Central memory CD8-positive, alpha-beta T cell (primary cell): ENCODE data around the gene YAE1.

Source experiments
- ATAC-seq: fragments of 150-1000 bp; cut with Tn5 transposase; replicated peaks from 2 replicates; pipeline ENCODE4 v1.10.0; 2022; ENCODE audit warnings: mild to moderate bottlenecking, moderate FRiP score, moderate number of reproducible peaks; ENCODE audit not compliant: poor library complexity, severe bottlenecking; ENCODE audit errors: extremely low read depth
- DNase-seq, 2 donors: peaks; one replicate each; pipeline ENCODE4 v3.0.0; 2021; ENCODE audit warnings: low spot score in 2 of 2
- H3K27ac Mint-ChIP-seq: one replicate; pipeline ENCODE4 v1.8.0; 2022; ENCODE audit warnings: low read depth, mild to moderate bottlenecking, moderate library complexity, mixed read lengths
- H3K27me3 Mint-ChIP-seq: one replicate; pipeline ENCODE4 v1.8.0; 2022; ENCODE audit warnings: mixed read lengths
- H3K36me3 Mint-ChIP-seq: one replicate; pipeline ENCODE4 v1.8.0; 2022; ENCODE audit warnings: mild to moderate bottlenecking, moderate library complexity, mixed read lengths; ENCODE audit not compliant: insufficient read depth
- H3K4me1 Mint-ChIP-seq: one replicate; pipeline ENCODE4 v1.8.0; 2022; ENCODE audit warnings: mixed read lengths
- H3K4me3 Mint-ChIP-seq: one replicate; pipeline ENCODE4 v1.8.0; 2022; ENCODE audit warnings: mild to moderate bottlenecking, moderate library complexity, mixed read lengths
- H3K9me3 Mint-ChIP-seq: one replicate; pipeline ENCODE4 v1.8.0; 2022; ENCODE audit warnings: mixed read lengths

The YAE1 gene

GRCh38 chr7:39566023-39566921, at the start of gene YAE1:
YAE1 (plus strand) TSS chr7:39566404; CDS start chr7:39566419, 15 bp downstream.
- peaks cover 17% of the 10 kb centered on the region for H3K4me1 Mint-ChIP-seq
- H3K27me3 Mint-ChIP-seq = peaks cover 5% of the 10 kb centered on the region
- H3K9me3 Mint-ChIP-seq = no peaks in the 10 kb centered on the region
- H3K4me3 Mint-ChIP-seq = peak within 1 kb of the TSS; percentile 93
- DNase-seq (peak; percentile 56 to 63), ATAC-seq (peak; percentile 87)
- H3K36me3 Mint-ChIP-seq = peaks cover 8% of the 10 kb centered on the region
- H3K27ac Mint-ChIP-seq = peak within 1 kb of the TSS; percentile 94

- H3K4me3 Mint-ChIP-seq = no peak overlapping the region
- no peaks in the 10 kb centered on the region for H3K4me1 Mint-ChIP-seq
- ATAC-seq (no peak), DNase-seq (no peak)
- H3K36me3 Mint-ChIP-seq = no peaks in the 10 kb centered on the region
- H3K27ac Mint-ChIP-seq = no peak overlapping the region
- no peaks in the 10 kb centered on the region for H3K27me3 Mint-ChIP-seq
- H3K9me3 Mint-ChIP-seq = no peaks in the 10 kb centered on the region
Observed at GRCh38 chr7:39516498-39516897, 49.7 kb upstream of the YAE1 start.

- no peak for DNase-seq
- H3K9me3 Mint-ChIP-seq = no peaks in the 10 kb centered on the region
- H3K4me3 Mint-ChIP-seq = no peak overlapping the region
- no peaks in the 10 kb centered on the region for H3K4me1 Mint-ChIP-seq
- H3K27me3 Mint-ChIP-seq = peaks cover 7% of the 10 kb centered on the region
- no peak for ATAC-seq
- no peak overlapping the region for H3K27ac Mint-ChIP-seq
- no peaks in the 10 kb centered on the region for H3K36me3 Mint-ChIP-seq
Observed at GRCh38 chr7:39517240-39517639, 49.0 kb upstream of the YAE1 start.

DNA sequence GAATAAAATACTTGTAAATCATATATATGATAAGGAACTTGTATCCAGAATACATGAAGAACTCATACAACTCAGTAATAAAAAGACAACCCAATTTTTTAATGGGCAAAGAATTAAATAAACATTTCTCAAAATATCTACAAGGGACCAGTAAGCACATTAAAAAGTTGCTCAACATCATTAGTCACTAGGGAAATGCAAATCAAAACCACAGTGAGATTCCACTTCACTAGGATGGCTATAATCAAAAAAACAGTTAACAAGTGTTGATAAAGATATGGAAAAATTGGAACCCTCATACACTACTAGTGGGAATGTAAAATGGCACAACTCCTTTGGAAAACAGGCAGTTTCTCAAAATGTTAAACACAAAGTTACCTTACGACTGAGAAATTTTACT, 40.3 kb upstream of the YAE1 start:
- peaks cover 36% of the 10 kb centered on the region for H3K27me3 Mint-ChIP-seq
- no peak for DNase-seq
- no peak overlapping the region for H3K4me3 Mint-ChIP-seq
- no peaks in the 10 kb centered on the region for H3K36me3 Mint-ChIP-seq
- no peak for ATAC-seq
- no peaks in the 10 kb centered on the region for H3K4me1 Mint-ChIP-seq
- no peaks in the 10 kb centered on the region for H3K9me3 Mint-ChIP-seq
- no peak overlapping the region for H3K27ac Mint-ChIP-seq

- H3K27me3 Mint-ChIP-seq = peaks cover 35% of the 10 kb centered on the region
- H3K4me3 Mint-ChIP-seq = no peak overlapping the region
- no peaks in the 10 kb centered on the region for H3K9me3 Mint-ChIP-seq
- H3K27ac Mint-ChIP-seq = no peak overlapping the region
- H3K4me1 Mint-ChIP-seq = no peaks in the 10 kb centered on the region
- DNase-seq = no peak
- H3K36me3 Mint-ChIP-seq = no peaks in the 10 kb centered on the region
- no peak for ATAC-seq
Observed at GRCh38 chr7:39526666-39527065, 39.5 kb upstream of the YAE1 start.

GRCh38 chr7:39527296-39527695, 38.9 kb upstream of the YAE1 start:
- no peak for ATAC-seq
- no peaks in the 10 kb centered on the region for H3K4me1 Mint-ChIP-seq
- no peaks in the 10 kb centered on the region for H3K36me3 Mint-ChIP-seq
- DNase-seq = no peak
- no peaks in the 10 kb centered on the region for H3K9me3 Mint-ChIP-seq
- no peak overlapping the region for H3K27ac Mint-ChIP-seq
- peaks cover 29% of the 10 kb centered on the region for H3K27me3 Mint-ChIP-seq
- H3K4me3 Mint-ChIP-seq = no peak overlapping the region

DNA sequence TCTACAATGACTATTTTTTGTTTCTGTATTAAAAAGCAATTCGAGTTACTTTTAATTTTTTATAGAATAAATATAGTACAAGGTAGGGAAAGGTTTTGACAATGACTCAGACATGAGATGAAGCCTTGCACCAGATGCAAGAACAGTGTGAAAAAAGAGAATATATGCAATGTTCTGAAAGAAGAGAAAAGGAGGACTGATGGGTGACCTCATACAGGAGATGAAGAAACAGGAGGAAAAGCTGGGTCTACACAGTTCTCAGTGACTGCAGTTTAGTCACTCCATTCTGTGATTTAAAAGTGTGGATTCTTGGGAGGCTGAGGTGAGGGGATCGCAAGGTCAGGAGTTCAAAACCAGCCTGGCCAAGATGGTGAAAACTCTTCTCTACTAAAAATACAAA, 38.3 kb upstream of the YAE1 start:
- no peaks in the 10 kb centered on the region for H3K36me3 Mint-ChIP-seq
- H3K9me3 Mint-ChIP-seq = no peaks in the 10 kb centered on the region
- DNase-seq (no peak), ATAC-seq (no peak)
- H3K27me3 Mint-ChIP-seq = peaks cover 26% of the 10 kb centered on the region
- no peak overlapping the region for H3K4me3 Mint-ChIP-seq
- H3K4me1 Mint-ChIP-seq = no peaks in the 10 kb centered on the region
- no peak overlapping the region for H3K27ac Mint-ChIP-seq

GRCh38 chr7:39528849-39529248, 37.4 kb upstream of the YAE1 start:
- Mint-ChIP-seq H3K27me3 (peaks cover 25% of the 10 kb centered on the region), H3K36me3 (no peaks in the 10 kb centered on the region), H3K4me3 (no peak overlapping the region), H3K9me3 (no peaks in the 10 kb centered on the region), H3K27ac (no peak overlapping the region), H3K4me1 (no peaks in the 10 kb centered on the region)
- ATAC-seq = no peak
- no peak for DNase-seq

DNA sequence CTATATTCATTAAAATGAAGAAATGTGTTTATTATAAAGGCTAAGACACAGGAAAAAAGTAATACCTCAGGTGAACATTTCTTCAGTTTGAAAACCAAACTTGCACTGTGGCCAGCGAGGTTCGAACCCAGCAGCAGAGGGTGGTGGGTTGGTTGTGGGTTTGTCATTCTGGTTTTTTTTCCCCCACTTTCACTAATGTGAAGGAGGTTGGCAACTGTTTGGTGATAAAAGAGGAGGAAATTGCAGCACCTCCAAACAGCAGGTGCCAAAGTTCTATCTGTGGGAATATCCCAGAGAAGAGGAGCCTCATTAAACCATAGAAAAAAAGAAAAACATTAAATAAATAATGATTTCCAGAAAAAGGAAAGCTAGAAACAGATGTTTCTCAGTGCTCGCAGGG, 36.6 kb upstream of the YAE1 start:
- peaks cover 22% of the 10 kb centered on the region for H3K27me3 Mint-ChIP-seq
- no peaks in the 10 kb centered on the region for H3K9me3 Mint-ChIP-seq
- no peak overlapping the region for H3K27ac Mint-ChIP-seq
- ATAC-seq (no peak), DNase-seq (no peak)
- H3K36me3 Mint-ChIP-seq = no peaks in the 10 kb centered on the region
- H3K4me1 Mint-ChIP-seq = no peaks in the 10 kb centered on the region
- H3K4me3 Mint-ChIP-seq = no peak overlapping the region

GRCh38 chr7:39530971-39531370, 35.2 kb upstream of the YAE1 start:
- H3K4me1 Mint-ChIP-seq = no peaks in the 10 kb centered on the region
- peaks cover 13% of the 10 kb centered on the region for H3K27me3 Mint-ChIP-seq
- H3K9me3 Mint-ChIP-seq = no peaks in the 10 kb centered on the region
- no peak overlapping the region for H3K27ac Mint-ChIP-seq
- ATAC-seq (no peak), DNase-seq (no peak)
- no peak overlapping the region for H3K4me3 Mint-ChIP-seq
- no peaks in the 10 kb centered on the region for H3K36me3 Mint-ChIP-seq

GRCh38 chr7:39531818-39532217, 34.4 kb upstream of the YAE1 start:
- H3K27me3 Mint-ChIP-seq = peaks cover 19% of the 10 kb centered on the region
- no peaks in the 10 kb centered on the region for H3K36me3 Mint-ChIP-seq
- ATAC-seq = no peak
- H3K27ac Mint-ChIP-seq = no peak overlapping the region
- DNase-seq = no peak
- H3K9me3 Mint-ChIP-seq = no peaks in the 10 kb centered on the region
- H3K4me3 Mint-ChIP-seq = no peak overlapping the region
- no peaks in the 10 kb centered on the region for H3K4me1 Mint-ChIP-seq

DNA sequence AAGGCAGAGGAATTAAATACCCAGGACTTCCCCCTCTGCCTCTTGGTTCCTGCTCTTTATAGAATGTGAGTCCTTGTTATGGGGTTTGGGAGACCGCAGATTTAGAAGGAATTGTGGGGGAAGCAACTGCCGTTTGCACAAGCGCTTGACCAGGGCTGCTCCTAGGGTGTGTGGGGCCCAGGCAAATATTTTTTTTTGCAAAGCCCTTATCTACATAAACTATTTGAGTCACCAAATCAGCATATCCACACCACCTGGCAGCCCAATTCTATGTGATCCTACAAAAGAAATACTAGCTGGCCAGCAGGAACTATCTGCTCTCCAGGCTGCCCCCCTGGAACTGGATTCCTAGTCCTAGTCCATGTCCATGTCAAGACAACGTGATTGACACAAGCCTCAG, 33.4 kb upstream of the YAE1 start:
- Mint-ChIP-seq H3K4me3 (no peak overlapping the region), H3K9me3 (no peaks in the 10 kb centered on the region), H3K36me3 (no peaks in the 10 kb centered on the region), H3K27ac (no peak overlapping the region), H3K4me1 (no peaks in the 10 kb centered on the region), H3K27me3 (peaks cover 19% of the 10 kb centered on the region)
- DNase-seq (no peak), ATAC-seq (no peak)

GRCh38 chr7:39534599-39534998, 31.6 kb upstream of the YAE1 start:
- Mint-ChIP-seq H3K4me1 (no peaks in the 10 kb centered on the region), H3K36me3 (no peaks in the 10 kb centered on the region), H3K4me3 (no peak overlapping the region), H3K9me3 (no peaks in the 10 kb centered on the region), H3K27me3 (peaks cover 28% of the 10 kb centered on the region), H3K27ac (no peak overlapping the region)
- ATAC-seq = no peak
- no peak for DNase-seq
